HUES6 (cell line): ENCODE results near the gene POLG.
"Not testable (repeated sequence)": the region's sequence is repeated elsewhere in the genome, so short reads cannot be mapped to it uniquely, and the experiment has no call there.

Experiments used
- H3K27ac ChIP-seq: 2 replicates; pipeline ENCODE4 v1.7.0; 2013; ENCODE audit warnings: low read depth, mild to moderate bottlenecking, low read length, inconsistent platforms
- H3K27me3 ChIP-seq: 2 replicates; pipeline ENCODE4 v1.6.1; 2013; ENCODE audit warnings: low read length; ENCODE audit not compliant: control insufficient read depth, insufficient read depth
- H3K36me3 ChIP-seq: 2 replicates; pipeline ENCODE4 v1.6.1; 2013; ENCODE audit warnings: low read length; ENCODE audit not compliant: control insufficient read depth, insufficient read depth
- H3K4me1 ChIP-seq: 2 replicates; pipeline ENCODE4 v1.6.1; 2013; ENCODE audit warnings: low read length; ENCODE audit not compliant: control insufficient read depth, insufficient read depth
- H3K4me3 ChIP-seq: 2 replicates; pipeline ENCODE4 v1.5.1; 2013; ENCODE audit warnings: low read depth, low read length
- H3K9ac ChIP-seq: one replicate; pipeline ENCODE4 v1.6.1; 2013; ENCODE audit warnings: mild to moderate bottlenecking, low read length
- H3K9me3 ChIP-seq: 2 replicates; pipeline ENCODE4 v1.6.1; 2013; ENCODE audit warnings: low read depth, low read length; ENCODE audit not compliant: control insufficient read depth, insufficient read depth

Gene POLG

GRCh38 chr15:89299896-89300295, 34.7 kb downstream of the POLG start:
- Histone ChIP-seq H3K27me3 (no peaks in the 10 kb centered on the region), H3K4me3 (no peak overlapping the region), H3K4me1 (no peaks in the 10 kb centered on the region), H3K27ac (no peak overlapping the region), H3K36me3 (peaks cover 67% of the 10 kb centered on the region), H3K9ac (no peak overlapping the region), H3K9me3 (no peaks in the 10 kb centered on the region)

GRCh38 chr15:89293012-89293411, 41.6 kb downstream of the POLG start:
- Histone ChIP-seq H3K27ac (no peak overlapping the region), H3K36me3 (peaks cover 75% of the 10 kb centered on the region), H3K9ac (no peak overlapping the region), H3K9me3 (no peaks in the 10 kb centered on the region), H3K4me1 (no peaks in the 10 kb centered on the region), H3K4me3 (no peak overlapping the region), H3K27me3 (no peaks in the 10 kb centered on the region)

DNA sequence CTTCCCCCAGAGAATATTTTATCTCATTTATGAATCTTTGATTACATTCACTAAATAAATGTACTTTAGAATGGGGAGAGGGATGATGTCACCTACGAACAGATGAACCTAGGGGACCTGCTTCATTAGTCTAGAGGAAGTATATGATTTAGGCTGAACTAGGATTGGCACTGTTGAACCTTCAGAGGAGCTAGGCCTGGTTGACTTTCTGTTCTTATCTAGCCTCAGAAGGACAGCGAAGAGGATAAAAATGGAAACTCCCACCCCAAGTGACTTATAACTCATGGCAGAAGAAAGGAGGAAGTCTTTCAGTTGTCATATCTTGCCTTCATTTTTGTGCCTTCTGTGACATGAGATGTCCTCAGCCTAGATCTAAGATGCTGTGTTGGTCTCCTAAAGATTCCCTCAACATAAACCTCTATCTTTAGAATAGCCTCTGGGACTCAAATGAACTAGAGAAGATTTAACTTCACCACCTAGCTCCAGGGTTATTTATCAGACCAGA, 42.6 kb downstream of the POLG start:
- H3K4me3 ChIP-seq = no peak overlapping the region
- peaks cover 81% of the 10 kb centered on the region for H3K36me3 ChIP-seq
- no peaks in the 10 kb centered on the region for H3K4me1 ChIP-seq
- no peak overlapping the region for H3K9ac ChIP-seq
- no peaks in the 10 kb centered on the region for H3K9me3 ChIP-seq
- no peak overlapping the region for H3K27ac ChIP-seq
- no peaks in the 10 kb centered on the region for H3K27me3 ChIP-seq

- Histone ChIP-seq H3K9me3 (no peaks in the 10 kb centered on the region), H3K9ac (no peak overlapping the region), H3K36me3 (peaks cover 83% of the 10 kb centered on the region), H3K4me3 (no peak overlapping the region), H3K4me1 (no peaks in the 10 kb centered on the region), H3K27me3 (no peaks in the 10 kb centered on the region), H3K27ac (no peak overlapping the region)
Measured at GRCh38 chr15:89283201-89283600, 51.4 kb downstream of the POLG start.

- no peaks in the 10 kb centered on the region for H3K4me1 ChIP-seq
- no peaks in the 10 kb centered on the region for H3K27me3 ChIP-seq
- H3K4me3 ChIP-seq = no peak overlapping the region
- H3K36me3 ChIP-seq = peaks cover 81% of the 10 kb centered on the region
- H3K9me3 ChIP-seq = no peaks in the 10 kb centered on the region
- H3K9ac ChIP-seq = no peak overlapping the region
- no peak overlapping the region for H3K27ac ChIP-seq
Measured at GRCh38 chr15:89282631-89283030, 52.0 kb downstream of the POLG start.

GRCh38 chr15:89278307-89278706, 56.3 kb downstream of the POLG start:
- Histone ChIP-seq H3K9ac (no peak overlapping the region), H3K4me3 (no peak overlapping the region), H3K27me3 (no peaks in the 10 kb centered on the region), H3K4me1 (no peaks in the 10 kb centered on the region), H3K27ac (no peak overlapping the region), H3K36me3 (peaks cover 90% of the 10 kb centered on the region), H3K9me3 (no peaks in the 10 kb centered on the region)

GRCh38 chr15:89277281-89277680, 57.3 kb downstream of the POLG start:
- not testable (repeated sequence) for H3K9ac ChIP-seq, H3K27ac ChIP-seq, H3K27me3 ChIP-seq, H3K4me1 ChIP-seq, H3K9me3 ChIP-seq, H3K4me3 ChIP-seq
- H3K36me3 ChIP-seq = peaks cover 80% of the 10 kb centered on the region
